Measurements from ENCODE around the gene ZNF662.

DNA sequence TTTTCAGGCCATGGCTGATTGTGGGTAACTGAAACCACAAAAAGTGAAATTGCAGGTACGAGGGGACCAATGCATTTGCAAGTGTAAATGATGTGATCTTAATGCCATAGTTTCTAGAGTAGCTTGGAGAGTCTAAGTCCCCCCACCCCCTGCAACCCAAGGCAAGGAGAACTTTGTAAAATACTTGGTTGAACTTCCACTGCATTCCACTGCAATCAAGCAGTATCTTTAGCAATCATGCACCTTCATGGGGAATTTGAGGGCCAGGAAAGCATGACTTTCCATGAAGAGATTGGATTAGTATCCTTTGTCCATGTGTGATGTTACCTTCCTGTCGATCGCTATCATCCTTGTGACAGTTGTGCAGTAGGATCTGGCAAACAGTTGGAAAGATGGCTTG is 18.9 kb upstream of the ZNF662 start:
- TF ChIP-seq GATA2 (IDR thresholded peaks at IDR 0.05; ENCODE audit: low read depth, low read length) (no peak), GATA3 (IDR thresholded peaks at IDR 0.05; ENCODE audit: low read depth, low read length) (no peak)
